Bronchial epithelial cell (primary cell): ENCODE data around the gene CFAP157. TPM values are rescaled to one million over a fixed set of nuclear protein-coding genes. Genes with fewer than 3 reads are reported as not detected.

Source experiments
- DNase-seq: peaks from one replicate; pipeline ENCODE4 v3.0.0-alpha.2; 2010; ENCODE audit warnings: low read depth
- FAIRE-seq: peaks from 2 replicates; lab custom pipeline; 2011; peaks lifted over from hg19 to GRCh38; lab: Jason Lieb, UNC
- H3K27me3 ChIP-seq: 2 replicates; pipeline ENCODE4 v1.5.1; 2011; ENCODE audit warnings: low read length; ENCODE audit not compliant: control insufficient read depth, insufficient read depth
- H3K36me3 ChIP-seq: 2 replicates; pipeline ENCODE4 v1.5.1; 2011; ENCODE audit warnings: low read length; ENCODE audit not compliant: control insufficient read depth, insufficient read depth
- H3K4me3 ChIP-seq: 2 replicates; pipeline ENCODE4 v1.5.1; 2011; ENCODE audit warnings: mild to moderate bottlenecking, low read depth, low read length, control low read depth
- total RNA-seq: library from RNA; depleted of rRNA; stranded (reverse); fragments of >200 nt; gene quantifications from 2 replicates; pipeline ENCODE4 v1.2.1, GENCODE V29; 2014
- TF ChIP-seq, protein P1 (sequence below): IDR thresholded peaks from 2 replicates; pipeline ENCODE4 v1.5.1; 2011; ENCODE audit warnings: mild to moderate bottlenecking, moderate library complexity, low read length, control low read depth, inconsistent platforms; ENCODE audit not compliant: insufficient read depth, severe bottlenecking

The CFAP157 gene
- total RNA-seq, 1 donor from 2014 or later, result not detected

DNA sequence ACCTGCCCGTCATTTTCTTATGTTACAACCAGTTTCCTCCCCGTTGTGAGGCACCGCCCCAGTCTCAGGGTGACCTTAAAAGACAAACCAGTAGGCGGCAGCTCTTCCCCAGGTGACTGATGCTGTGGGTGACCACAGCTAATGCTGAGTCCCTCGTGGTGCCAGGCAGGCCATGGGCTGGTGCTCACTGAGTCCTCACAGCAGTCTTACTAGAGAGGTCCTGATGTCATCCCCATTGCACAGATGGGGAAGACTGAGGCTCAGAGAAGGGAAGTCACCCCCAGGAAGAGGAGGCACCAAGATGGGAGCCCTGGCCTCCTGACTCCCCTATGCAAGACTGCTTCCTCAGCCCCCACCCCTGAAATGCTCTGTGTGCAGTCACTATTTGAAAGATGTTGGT lies 978 bp downstream of the CFAP157 start:
- no peak for DNase-seq
- TF ChIP-seq, protein P1, sequence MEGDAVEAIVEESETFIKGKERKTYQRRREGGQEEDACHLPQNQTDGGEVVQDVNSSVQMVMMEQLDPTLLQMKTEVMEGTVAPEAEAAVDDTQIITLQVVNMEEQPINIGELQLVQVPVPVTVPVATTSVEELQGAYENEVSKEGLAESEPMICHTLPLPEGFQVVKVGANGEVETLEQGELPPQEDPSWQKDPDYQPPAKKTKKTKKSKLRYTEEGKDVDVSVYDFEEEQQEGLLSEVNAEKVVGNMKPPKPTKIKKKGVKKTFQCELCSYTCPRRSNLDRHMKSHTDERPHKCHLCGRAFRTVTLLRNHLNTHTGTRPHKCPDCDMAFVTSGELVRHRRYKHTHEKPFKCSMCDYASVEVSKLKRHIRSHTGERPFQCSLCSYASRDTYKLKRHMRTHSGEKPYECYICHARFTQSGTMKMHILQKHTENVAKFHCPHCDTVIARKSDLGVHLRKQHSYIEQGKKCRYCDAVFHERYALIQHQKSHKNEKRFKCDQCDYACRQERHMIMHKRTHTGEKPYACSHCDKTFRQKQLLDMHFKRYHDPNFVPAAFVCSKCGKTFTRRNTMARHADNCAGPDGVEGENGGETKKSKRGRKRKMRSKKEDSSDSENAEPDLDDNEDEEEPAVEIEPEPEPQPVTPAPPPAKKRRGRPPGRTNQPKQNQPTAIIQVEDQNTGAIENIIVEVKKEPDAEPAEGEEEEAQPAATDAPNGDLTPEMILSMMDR, result peak; percentile 22
- peak; percentile 18 for FAIRE-seq

DNA sequence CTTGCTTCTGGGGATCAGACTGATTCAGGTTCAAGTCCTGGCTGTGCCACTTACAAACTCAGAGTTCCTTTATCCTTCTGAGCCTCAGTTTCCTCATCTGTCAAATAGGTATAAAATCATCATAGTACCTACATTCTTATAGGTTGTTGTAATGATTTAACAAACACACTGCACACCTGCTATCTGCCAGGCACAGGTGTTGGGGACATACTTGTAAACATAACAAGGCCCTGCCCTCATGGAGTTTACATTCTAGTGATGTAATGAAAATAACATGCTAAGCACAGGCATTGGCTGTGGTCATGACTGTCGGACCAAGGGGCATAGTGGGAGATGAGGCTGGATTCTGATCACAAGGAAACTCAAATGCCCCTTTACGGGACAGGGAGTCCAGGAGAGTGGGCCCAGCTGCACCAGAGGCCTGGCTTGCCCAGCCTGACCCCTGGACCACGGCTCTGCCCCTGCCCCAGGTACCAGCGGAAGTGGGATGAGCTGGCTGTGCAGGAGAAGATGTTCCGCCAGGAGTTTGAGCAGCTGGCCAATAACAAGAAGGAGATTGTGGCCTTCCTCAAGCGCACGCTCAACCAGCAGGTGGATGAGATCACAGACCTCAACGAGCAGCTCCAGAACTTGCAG lies 2.3 kb downstream of the CFAP157 start:
- DNase-seq, result no peak
- Histone ChIP-seq H3K27me3 (no peaks in the 10 kb centered on the region), H3K36me3 (peaks cover 3% of the 10 kb centered on the region), H3K4me3 (no peak overlapping the region)
- no peak for FAIRE-seq
- TF ChIP-seq, protein P1, result no peak

More for the DNA sequence above, 978 bp downstream of the CFAP157 start:
- Histone ChIP-seq H3K27me3 (no peaks in the 10 kb centered on the region), H3K4me3 (no peak overlapping the region), H3K36me3 (peaks cover 3% of the 10 kb centered on the region)

DNA sequence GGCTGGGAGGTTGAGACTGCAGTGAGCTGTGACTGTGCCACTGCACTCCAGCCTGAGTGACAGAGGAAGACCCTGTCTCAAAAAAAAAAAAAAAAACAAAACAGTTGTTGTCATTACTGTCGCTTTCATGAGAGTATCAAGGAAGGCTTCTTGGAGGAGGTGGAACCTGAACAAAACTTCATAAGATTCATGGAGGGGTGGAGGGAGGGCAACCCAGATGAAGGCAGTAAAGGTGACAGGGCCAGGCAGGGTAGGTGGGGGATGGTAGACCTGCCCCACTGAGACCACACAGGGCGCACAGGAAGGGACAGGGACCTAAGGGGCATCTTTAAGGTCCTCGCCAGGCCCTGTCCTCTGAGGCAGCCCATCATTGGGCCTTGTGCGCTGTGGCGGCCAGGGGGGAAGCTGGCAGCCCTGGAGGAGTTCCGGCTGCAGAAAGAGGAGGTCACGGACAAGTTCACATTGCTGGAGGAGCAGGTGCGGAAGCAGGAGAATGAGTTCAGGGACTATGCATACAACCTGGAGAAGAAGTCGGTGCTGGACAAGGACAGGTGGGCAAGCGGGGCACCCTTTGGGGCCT lies 3.5 kb downstream of the CFAP157 start:
- Histone ChIP-seq H3K27me3 (no peaks in the 10 kb centered on the region), H3K4me3 (no peak overlapping the region), H3K36me3 (peaks cover 3% of the 10 kb centered on the region)
- TF ChIP-seq, protein P1, result no peak
- no peak for DNase-seq
- no peak for FAIRE-seq

DNA sequence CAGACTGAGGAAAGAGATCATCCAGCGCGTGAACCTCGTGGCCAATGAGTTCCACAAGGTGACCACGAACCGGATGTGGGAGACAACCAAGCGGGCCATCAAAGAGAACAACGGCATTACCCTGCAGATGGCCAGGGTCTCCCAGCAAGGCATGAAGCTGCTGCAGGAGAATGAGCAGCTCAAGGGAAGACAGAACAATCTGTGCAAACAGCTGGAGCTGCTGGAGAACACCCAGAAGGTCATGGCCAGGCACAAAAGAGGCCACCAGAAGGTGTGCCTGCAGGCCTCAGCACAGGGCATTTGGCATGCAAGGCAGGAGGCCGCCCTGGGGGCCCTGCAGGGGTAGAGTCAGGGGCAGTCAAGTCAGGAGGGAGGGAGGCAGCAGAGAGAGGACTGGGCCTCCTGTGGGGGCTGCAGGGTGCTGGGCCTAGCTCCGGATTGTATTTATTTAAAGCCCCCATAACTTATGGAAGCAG lies 4.5 kb downstream of the CFAP157 start:
- no peak for FAIRE-seq
- TF ChIP-seq, protein P1, result no peak
- Histone ChIP-seq H3K27me3 (no peaks in the 10 kb centered on the region), H3K36me3 (peaks cover 3% of the 10 kb centered on the region), H3K4me3 (no peak overlapping the region)
- no peak for DNase-seq

DNA sequence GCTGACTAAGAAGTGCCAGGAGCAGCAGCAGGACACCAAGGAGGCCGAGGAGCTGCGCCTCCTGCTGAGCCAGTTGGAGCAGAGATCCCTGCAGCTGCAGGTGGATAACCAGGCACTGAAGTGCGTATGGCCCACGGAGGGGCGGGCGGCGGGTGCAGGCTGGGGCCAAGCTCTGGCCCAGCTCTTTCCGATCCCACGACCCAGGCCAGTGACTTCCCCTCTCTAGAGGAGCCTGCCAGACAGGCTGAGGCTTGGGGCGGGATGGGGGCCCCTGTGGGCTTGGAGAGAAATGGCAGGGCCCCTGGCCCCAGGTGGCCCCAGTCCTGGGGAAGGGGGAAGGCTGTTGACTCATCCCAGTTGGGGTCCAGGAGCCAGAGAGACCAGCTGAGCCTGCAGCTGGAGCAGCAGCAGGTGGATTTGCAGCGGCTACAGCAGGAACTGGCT lies 5.1 kb downstream of the CFAP157 start:
- FAIRE-seq (no peak), DNase-seq (no peak)
- no peaks in the 10 kb centered on the region for H3K27me3 ChIP-seq
- TF ChIP-seq, protein P1, result no peak
- H3K36me3 ChIP-seq, result peaks cover 3% of the 10 kb centered on the region
- no peak overlapping the region for H3K4me3 ChIP-seq
